ENCODE measurements around the gene UCP3. TPM values are rescaled to one million over a fixed set of nuclear protein-coding genes. Genes with fewer than 3 reads are reported as not detected.
A peak's percentile ranks its signal among the peaks of the same experiment; 100 is the strongest.

The UCP3 gene
- total and polyA plus RNA-seq, 2 donors (not counting 1 experiment from before 2014, with no cell fraction given), result 8.9 to 11.0 TPM

GRCh38 chr11:73982990-73983740 lies 25.7 kb downstream of the UCP3 start:
- Histone ChIP-seq H3K79me2 (ENCODE audit: control insufficient read depth, insufficient read depth, low read length) (peaks cover 48% of the 10 kb centered on the region), H3K9ac (ENCODE audit: low read length) (peak overlapping the region; percentile 97), H3K9me3 (ENCODE audit: control extremely low read depth in 1 of 3, control insufficient read depth in 2 of 3, insufficient read depth in 1 of 3, low read length in 2 of 3) (no peaks in the 10 kb centered on the region), H2AFZ (ENCODE audit: insufficient read depth, low read depth, low read length, poor library complexity, severe bottlenecking) (peak overlapping the region; percentile 80), H3K4me3 (ENCODE audit: control extremely low read depth in 1 of 5, extremely low read depth in 1 of 5, insufficient read depth in 1 of 5, low read depth in 2 of 5, low read length in 4 of 5) (peak overlapping the region; percentile 45 to 100 (median 96)), H3K4me2 (replicated peaks; ENCODE audit: low read depth, low read length, poor library complexity, severe bottlenecking) (peak overlapping the region; percentile 96), H4K20me1 (ENCODE audit: control insufficient read depth, insufficient read depth, low read length, poor library complexity, severe bottlenecking) (peaks cover 34% of the 10 kb centered on the region), H3K27me3 (replicated peaks in 1 of 4; ENCODE audit: control extremely low read depth in 1 of 4, control insufficient read depth in 3 of 4, insufficient read depth in 4 of 4, low read length in 3 of 4) (no peaks in the 10 kb centered on the region), H3K36me3 (replicated peaks in 1 of 2; ENCODE audit: control extremely low read depth in 1 of 2, control insufficient read depth in 1 of 2, extremely low read depth in 1 of 2, insufficient read depth in 2 of 2, low read length in 1 of 2) (peaks cover 7 to 33% of the 10 kb centered on the region in 2 experiments), H3K4me1 (ENCODE audit: control insufficient read depth in 2 of 2, insufficient read depth in 2 of 2, low read length in 2 of 2) (peaks cover 40 to 54% of the 10 kb centered on the region in 2 donors), H3K27ac (ENCODE audit: low read length in 2 of 2) (peak overlapping the region; percentile 94 to 99)
- ATAC-seq (ENCODE audit: low read depth), result peak; percentile 65
- no peak for TF ChIP-seq EZH2 (IDR thresholded peaks at IDR 0.05; ENCODE audit: borderline replicate concordance, insufficient read depth, low read depth, low read length, poor library complexity, severe bottlenecking)
- no peak for TF ChIP-seq CTCF (IDR thresholded peaks at IDR 0.05)
- Mint-ChIP-seq H3K27ac (peak overlapping the region; percentile 99), H3K27me3 (no peaks in the 10 kb centered on the region), H3K4me3 (peak overlapping the region; percentile 99), H3K9me3 (ENCODE audit: insufficient read depth) (no peaks in the 10 kb centered on the region), H3K4me1 (peaks cover 57% of the 10 kb centered on the region)
- 2% methylated on average over 56 of the region's 56 CpGs for WGBS (ENCODE audit: insufficient coverage)
- peak; percentile 97 for DNase-seq
- ChIA-PET CTCF (interaction anchor here (1.1 to 7.4 kb wide), 4 partner anchors 11 to 33 kb away, joined by 3 to 97 read pairs (median 34); no protein-coding TSS in a partner anchor), POLR2A (interaction anchor here (0.5 to 8.8 kb wide), 13 partner anchors 10 to 415 kb away, joined by 3 to 155 read pairs (median 8); partner anchors contain the start of genes C2CD3, PPME1 and RAB6A)
- intact Hi-C loops (cut with micrococcal nuclease), result loop anchor here (1.0 to 5.0 kb wide), 4 partner anchors 9 to 1761 kb away; partner anchors contain the start of genes C2CD3, INPPL1, PGM2L1 and PPME1

Measured in B cell (primary cell).